Subcutaneous abdominal adipose tissue (tissue), 5 donors: Measurements from ENCODE around the gene FLII.

ENCODE experiments used
- H3K27ac ChIP-seq: one replicate; pipeline ENCODE4 v1.7.0; 2013; ENCODE audit warnings: low read depth, mild to moderate bottlenecking, inconsistent platforms, low read length, moderate library complexity
- H3K27me3 ChIP-seq, 5 donors: one replicate each; pipeline ENCODE4 v1.7.0; 2013; ENCODE audit warnings: low read length in 5 of 5, inconsistent platforms in 1 of 5; ENCODE audit not compliant: control insufficient read depth in 5 of 5, insufficient read depth in 4 of 5
- H3K36me3 ChIP-seq, 5 donors: one replicate each; pipeline ENCODE4 v1.7.0; 2013; ENCODE audit warnings: low read length in 5 of 5; ENCODE audit not compliant: control insufficient read depth in 5 of 5, insufficient read depth in 5 of 5
- H3K4me1 ChIP-seq, 5 donors: one replicate each; pipeline ENCODE4 v1.7.0; 2013; ENCODE audit warnings: low read length in 5 of 5, mild to moderate bottlenecking in 3 of 5, moderate library complexity in 1 of 5; ENCODE audit not compliant: control insufficient read depth in 5 of 5, insufficient read depth in 5 of 5
- H3K4me3 ChIP-seq, 5 donors: one replicate each; pipeline ENCODE4 v1.7.0; 2013; ENCODE audit warnings: low read length in 5 of 5, low read depth in 1 of 5
- H3K9ac ChIP-seq, 5 donors: one replicate each; pipeline ENCODE4 v1.7.0; 2013; ENCODE audit warnings: low read length in 5 of 5, mild to moderate bottlenecking in 4 of 5, moderate library complexity in 3 of 5
- H3K9me3 ChIP-seq, 5 donors: one replicate each; pipeline ENCODE4 v1.7.0; 2013; ENCODE audit warnings: low read length in 5 of 5; ENCODE audit not compliant: control insufficient read depth in 5 of 5
- donor health status: healthy.
- donor health status: healthy.
- donor health status: healthy.
- donor health status: healthy.
- donor health status: healthy.

The FLII gene

GRCh38 chr17:18278867-18279266 lies 20.3 kb upstream of the FLII start:
- Histone ChIP-seq H3K27ac (no peak overlapping the region), H3K4me3 (no peak overlapping the region), H3K36me3 (peaks cover 4 to 87% (median 76%) of the 10 kb centered on the region in 5 donors), H3K9me3 (no peaks in the 10 kb centered on the region), H3K9ac (no peak overlapping the region), H3K27me3 (no peaks in the 10 kb centered on the region), H3K4me1 (no peaks in the 10 kb centered on the region)

- Histone ChIP-seq H3K36me3 (peaks cover 1 to 79% (median 63%) of the 10 kb centered on the region in 5 donors), H3K9me3 (no peaks in the 10 kb centered on the region), H3K27ac (no peak overlapping the region), H3K4me1 (no peaks in the 10 kb centered on the region), H3K9ac (no peak overlapping the region), H3K4me3 (no peak overlapping the region), H3K27me3 (no peaks in the 10 kb centered on the region)
Observed at GRCh38 chr17:18277076-18277475, 18.5 kb upstream of the FLII start.

GRCh38 chr17:18270046-18270931 lies 11.8 kb upstream of the FLII start:
- peaks cover 0 to 26% (median 24%) of the 10 kb centered on the region in 5 donors for H3K36me3 ChIP-seq
- no peaks in the 10 kb centered on the region for H3K9me3 ChIP-seq
- H3K27me3 ChIP-seq, result no peaks in the 10 kb centered on the region
- H3K4me1 ChIP-seq, result no peaks in the 10 kb centered on the region
- no peak overlapping the region for H3K9ac ChIP-seq
- no peak overlapping the region for H3K27ac ChIP-seq
- H3K4me3 ChIP-seq, result no peak overlapping the region

GRCh38 chr17:18267927-18268711 lies 9.6 kb upstream of the FLII start:
- H3K4me1 ChIP-seq, result no peaks in the 10 kb centered on the region
- no peak overlapping the region for H3K4me3 ChIP-seq
- H3K36me3 ChIP-seq, result peaks cover 0 to 33% (median 29%) of the 10 kb centered on the region in 5 donors
- no peaks in the 10 kb centered on the region for H3K9me3 ChIP-seq
- no peaks in the 10 kb centered on the region for H3K27me3 ChIP-seq
- H3K9ac ChIP-seq, result peak overlapping the region in 1 of 5 donors; percentile 30
- no peak overlapping the region for H3K27ac ChIP-seq

GRCh38 chr17:18267366-18267765 lies 8.8 kb upstream of the FLII start:
- Histone ChIP-seq H3K9ac (no peak overlapping the region), H3K27me3 (no peaks in the 10 kb centered on the region), H3K4me3 (no peak overlapping the region), H3K9me3 (no peaks in the 10 kb centered on the region), H3K27ac (no peak overlapping the region), H3K36me3 (peaks cover 0 to 37% (median 30%) of the 10 kb centered on the region in 5 donors), H3K4me1 (peaks cover 0 to 7% (median 2%) of the 10 kb centered on the region in 5 donors)

- Histone ChIP-seq H3K36me3 (peaks cover 0 to 30% (median 29%) of the 10 kb centered on the region in 5 donors), H3K4me1 (peaks cover 0 to 32% (median 29%) of the 10 kb centered on the region in 5 donors), H3K27ac (no peak overlapping the region), H3K4me3 (no peak overlapping the region), H3K27me3 (no peaks in the 10 kb centered on the region), H3K9me3 (no peaks in the 10 kb centered on the region), H3K9ac (no peak overlapping the region)
Observed at GRCh38 chr17:18263885-18264682, 5.5 kb upstream of the FLII start.

- peaks cover 0 to 30% (median 29%) of the 10 kb centered on the region in 5 donors for H3K36me3 ChIP-seq
- H3K9me3 ChIP-seq, result no peaks in the 10 kb centered on the region
- H3K27me3 ChIP-seq, result no peaks in the 10 kb centered on the region
- H3K4me1 ChIP-seq, result peaks cover 0 to 41% (median 37%) of the 10 kb centered on the region in 5 donors
- H3K4me3 ChIP-seq, result no peak overlapping the region
- H3K27ac ChIP-seq, result no peak overlapping the region
- peak overlapping the region in 1 of 5 donors; percentile 11 for H3K9ac ChIP-seq
Observed at GRCh38 chr17:18262641-18263040, 4.1 kb upstream of the FLII start.

- H3K36me3 ChIP-seq, result peaks cover 0 to 30% (median 29%) of the 10 kb centered on the region in 5 donors
- no peak overlapping the region for H3K27ac ChIP-seq
- H3K27me3 ChIP-seq, result no peaks in the 10 kb centered on the region
- no peak overlapping the region for H3K4me3 ChIP-seq
- H3K9ac ChIP-seq, result peak overlapping the region in 4 of 5 donors; percentile 25 to 90 (median 66)
- peaks cover under 1 to 46% (median 43%) of the 10 kb centered on the region in 5 donors for H3K4me1 ChIP-seq
- no peaks in the 10 kb centered on the region for H3K9me3 ChIP-seq
Observed at GRCh38 chr17:18262111-18262510, 3.6 kb upstream of the FLII start.

- H3K4me1 ChIP-seq, result peaks cover 4 to 51% (median 47%) of the 10 kb centered on the region in 5 donors
- H3K36me3 ChIP-seq, result peaks cover 0 to 32% (median 28%) of the 10 kb centered on the region in 5 donors
- H3K4me3 ChIP-seq, result peak overlapping the region in 4 of 5 donors; percentile 54 to 95 (median 84)
- peak overlapping the region; percentile 93 for H3K27ac ChIP-seq
- H3K9me3 ChIP-seq, result no peaks in the 10 kb centered on the region
- H3K27me3 ChIP-seq, result no peaks in the 10 kb centered on the region
- peak overlapping the region; percentile 45 to 90 (median 82) for H3K9ac ChIP-seq
Observed at GRCh38 chr17:18261659-18262058, 3.1 kb upstream of the FLII start.
